Neuronal stem cell (in vitro differentiated cells): Measurements from ENCODE around the gene CEMIP.

Experiments
- DNase-seq: peaks from one replicate; pipeline ENCODE4 v3.0.0-alpha.2; 2013; ENCODE audit warnings: low spot score
- H2AFZ ChIP-seq: one replicate; pipeline ENCODE4 v1.6.1; 2013; ENCODE audit warnings: mild to moderate bottlenecking, low read length, inconsistent platforms
- H2AK5ac ChIP-seq: 2 replicates; pipeline ENCODE4 v1.6.1; 2013; ENCODE audit warnings: low read depth, mild to moderate bottlenecking, inconsistent platforms, low read length, moderate library complexity, mixed read lengths
- H2BK120ac ChIP-seq: 2 replicates; pipeline ENCODE4 v1.6.1; 2013; ENCODE audit warnings: low read depth, mild to moderate bottlenecking, inconsistent platforms, low read length, moderate library complexity, mixed read lengths
- H2BK12ac ChIP-seq: one replicate; pipeline ENCODE4 v1.6.1; 2013; ENCODE audit warnings: low read length, inconsistent platforms
- H2BK15ac ChIP-seq: 2 replicates; pipeline ENCODE4 v1.6.1; 2013; ENCODE audit warnings: mild to moderate bottlenecking, low read length, inconsistent platforms, mixed read lengths
- H2BK5ac ChIP-seq: one replicate; pipeline ENCODE4 v1.6.1; 2013; ENCODE audit warnings: inconsistent platforms, mild to moderate bottlenecking, low read length, moderate library complexity
- H3K14ac ChIP-seq: one replicate; pipeline ENCODE4 v1.6.1; 2013; ENCODE audit warnings: low read length, inconsistent platforms
- H3K18ac ChIP-seq: 2 replicates; pipeline ENCODE4 v1.6.1; 2013; ENCODE audit warnings: low read length, inconsistent platforms
- H3K23ac ChIP-seq: 2 replicates; pipeline ENCODE4 v1.6.1; 2013; ENCODE audit warnings: low read depth, mild to moderate bottlenecking, mixed read lengths, low read length, inconsistent platforms; ENCODE audit not compliant: poor library complexity
- H3K27ac ChIP-seq: replicated peaks from 3 replicates; pipeline ENCODE4 v1.5.1; 2013; ENCODE audit warnings: low read length, inconsistent platforms
- H3K27me3 ChIP-seq, 3 experiments: 2 replicates each; pipeline ENCODE4 v1.6.1; 2013; ENCODE audit warnings: low read length in 3 of 3, mild to moderate bottlenecking in 2 of 3, inconsistent platforms in 1 of 3, low read depth in 1 of 3, mixed read lengths in 1 of 3, moderate library complexity in 1 of 3; ENCODE audit not compliant: control insufficient read depth in 3 of 3, insufficient read depth in 3 of 3
- H3K36me3 ChIP-seq, 2 donors: replicated peaks in 1 of 2; 2 replicates each; pipeline ENCODE4 v1.6.1; 2013; ENCODE audit warnings: low read length in 2 of 2; ENCODE audit not compliant: control insufficient read depth in 2 of 2, insufficient read depth in 2 of 2
- H3K4ac ChIP-seq: 2 replicates; pipeline ENCODE4 v1.6.1; 2013; ENCODE audit warnings: inconsistent platforms, mild to moderate bottlenecking, low read length, moderate library complexity
- H3K4me1 ChIP-seq, 2 donors: 1 replicate in 1 of 2; 2 replicates in 1 of 2; pipeline ENCODE4 v1.6.1; 2013; ENCODE audit warnings: low read length in 2 of 2, low read depth in 1 of 2; ENCODE audit not compliant: control insufficient read depth in 2 of 2, insufficient read depth in 1 of 2
- H3K4me2 ChIP-seq: one replicate; pipeline ENCODE4 v1.6.1; 2013; ENCODE audit warnings: mild to moderate bottlenecking, low read length, inconsistent platforms; ENCODE audit not compliant: insufficient read depth, poor library complexity, severe bottlenecking
- H3K4me3 ChIP-seq, 2 donors: 2 replicates each; pipeline ENCODE4 v1.5.1; 2013; ENCODE audit warnings: low read length in 2 of 2, mild to moderate bottlenecking in 2 of 2, inconsistent platforms in 1 of 2, moderate library complexity in 1 of 2
- H3K79me1 ChIP-seq: one replicate; pipeline ENCODE4 v1.6.1; 2013; ENCODE audit warnings: low read depth, mild to moderate bottlenecking, inconsistent platforms, low read length, moderate library complexity
- H3K9ac ChIP-seq: one replicate; pipeline ENCODE4 v1.6.1; 2013; ENCODE audit warnings: mild to moderate bottlenecking, low read depth, low read length, inconsistent platforms; ENCODE audit not compliant: poor library complexity
- H3K9me3 ChIP-seq, 2 donors: replicated peaks in 1 of 2; 2 replicates each; pipeline versions ENCODE3 to v1.6.1; 2013; ENCODE audit warnings: low read length in 2 of 2, mild to moderate bottlenecking in 2 of 2, inconsistent platforms in 1 of 2, low read depth in 1 of 2, mixed read lengths in 1 of 2, moderate library complexity in 1 of 2; ENCODE audit not compliant: control insufficient read depth in 2 of 2, insufficient read depth in 1 of 2
- H4K8ac ChIP-seq: one replicate; pipeline ENCODE4 v1.6.1; 2013; ENCODE audit warnings: low read depth, mild to moderate bottlenecking, inconsistent platforms, low read length, moderate library complexity
- H4K91ac ChIP-seq: one replicate; pipeline ENCODE4 v1.6.1; 2013; ENCODE audit warnings: low read length, low read depth, mild to moderate bottlenecking, inconsistent platforms; ENCODE audit not compliant: poor library complexity
- WGBS, 2 donors: extraction: QIAGEN DNeasy Blood & Tissue Kit; methylation state at CpG; one replicate each; pipeline ENCODE4 v1.1.7; 2013; ENCODE audit warnings: missing lambda C conversion rate in 2 of 2, mixed read lengths in 1 of 2; ENCODE audit not compliant: insufficient read length in 2 of 2, insufficient replicate concordance in 1 of 2; ENCODE audit errors: extremely low coverage in 2 of 2; 5-methylcytosine and 5-hydroxymethylcytosine counted together

CEMIP gene

DNA sequence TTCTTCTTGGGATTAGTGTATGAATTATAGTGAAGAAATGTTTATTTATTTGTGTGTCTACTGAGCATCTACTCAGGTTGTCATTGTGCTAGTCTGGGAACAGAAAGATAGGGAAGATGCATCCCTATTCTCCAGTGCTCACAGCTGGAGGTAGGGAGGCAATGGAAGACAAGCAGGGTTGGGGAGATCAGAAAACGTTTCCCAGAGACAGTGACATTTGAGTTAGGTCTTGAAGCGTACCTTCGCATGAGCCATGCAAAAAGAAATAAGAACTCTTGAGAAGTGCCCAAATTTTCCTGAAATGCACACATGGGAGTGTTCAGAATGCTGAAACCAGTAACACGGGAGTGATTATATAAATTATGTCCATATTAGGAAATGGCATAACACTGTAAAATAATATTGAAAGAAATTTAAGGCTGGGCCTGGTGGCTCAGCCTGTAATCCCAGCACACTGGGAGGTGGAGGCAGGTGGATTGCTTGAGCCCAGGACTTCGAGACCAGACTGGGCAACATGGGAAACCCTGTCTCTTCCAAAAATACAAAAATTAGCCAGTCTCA lies 5.3 kb upstream of the CEMIP start:
- H2AFZ ChIP-seq, result no peak overlapping the region
- H3K4me1 ChIP-seq, result peaks cover 0 to 4% of the 10 kb centered on the region in 2 donors
- H2AK5ac ChIP-seq, result no peak overlapping the region
- H4K8ac ChIP-seq, result no peak overlapping the region
- H3K27ac ChIP-seq, result no peak overlapping the region
- H3K27me3 ChIP-seq, result peaks cover 0 to 14% (median 10%) of the 10 kb centered on the region in 3 experiments
- H3K4ac ChIP-seq, result no peak overlapping the region
- no peak overlapping the region for H3K18ac ChIP-seq
- H3K9ac ChIP-seq, result no peak overlapping the region
- no peak overlapping the region for H2BK15ac ChIP-seq
- H3K36me3 ChIP-seq, result no peaks in the 10 kb centered on the region
- H3K4me2 ChIP-seq, result no peak overlapping the region
- no peak overlapping the region for H2BK12ac ChIP-seq
- no peak overlapping the region for H3K4me3 ChIP-seq
- no peak overlapping the region for H2BK5ac ChIP-seq
- H3K79me1 ChIP-seq, result no peaks in the 10 kb centered on the region
- H3K9me3 ChIP-seq, result no peaks in the 10 kb centered on the region
- no peak overlapping the region for H2BK120ac ChIP-seq
- no peak overlapping the region for H4K91ac ChIP-seq
- no peak for DNase-seq
- H3K14ac ChIP-seq, result no peak overlapping the region
- no peak overlapping the region for H3K23ac ChIP-seq
- no CpG with 5 or more reads among the region's 5 CpGs for WGBS, 2 donors

DNA sequence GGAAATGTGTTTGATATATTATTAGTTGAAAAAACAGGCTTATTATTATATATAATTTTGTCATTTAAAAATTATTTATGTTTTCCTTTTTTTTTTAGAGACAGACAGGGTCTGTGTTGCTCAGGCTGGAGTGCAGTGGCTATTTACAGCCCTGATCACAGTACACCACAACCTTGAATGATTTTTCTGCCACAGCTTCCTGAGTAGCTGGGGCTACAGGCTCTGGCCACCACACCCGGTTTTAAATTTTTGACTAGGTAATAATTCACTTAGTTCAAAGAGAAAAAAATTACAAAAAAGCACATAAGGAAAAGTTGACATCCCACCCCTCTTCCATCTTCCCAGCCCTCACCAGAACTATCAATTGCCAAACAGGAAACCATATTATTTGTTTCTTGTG lies 4.7 kb upstream of the CEMIP start:
- H2BK12ac ChIP-seq, result no peak overlapping the region
- no peaks in the 10 kb centered on the region for H3K9me3 ChIP-seq
- H4K91ac ChIP-seq, result no peak overlapping the region
- H2AFZ ChIP-seq, result no peak overlapping the region
- no peak overlapping the region for H3K4ac ChIP-seq
- no peak overlapping the region for H2BK120ac ChIP-seq
- DNase-seq, result no peak
- H3K23ac ChIP-seq, result no peak overlapping the region
- no peak overlapping the region for H3K18ac ChIP-seq
- H2BK5ac ChIP-seq, result no peak overlapping the region
- no CpG with 5 or more reads among the region's 1 CpG for WGBS, 2 donors
- no peak overlapping the region for H3K14ac ChIP-seq
- H2AK5ac ChIP-seq, result no peak overlapping the region
- no peak overlapping the region for H3K4me3 ChIP-seq
- no peak overlapping the region for H3K27ac ChIP-seq
- H3K9ac ChIP-seq, result no peak overlapping the region
- H3K4me1 ChIP-seq, result peaks cover under 1 to 3% of the 10 kb centered on the region in 2 donors
- peaks cover 1 to 17% (median 12%) of the 10 kb centered on the region in 3 experiments for H3K27me3 ChIP-seq
- no peak overlapping the region for H2BK15ac ChIP-seq
- H3K36me3 ChIP-seq, result no peaks in the 10 kb centered on the region
- H3K79me1 ChIP-seq, result peaks cover under 1% of the 10 kb centered on the region
- H3K4me2 ChIP-seq, result no peak overlapping the region
- H4K8ac ChIP-seq, result no peak overlapping the region

DNA sequence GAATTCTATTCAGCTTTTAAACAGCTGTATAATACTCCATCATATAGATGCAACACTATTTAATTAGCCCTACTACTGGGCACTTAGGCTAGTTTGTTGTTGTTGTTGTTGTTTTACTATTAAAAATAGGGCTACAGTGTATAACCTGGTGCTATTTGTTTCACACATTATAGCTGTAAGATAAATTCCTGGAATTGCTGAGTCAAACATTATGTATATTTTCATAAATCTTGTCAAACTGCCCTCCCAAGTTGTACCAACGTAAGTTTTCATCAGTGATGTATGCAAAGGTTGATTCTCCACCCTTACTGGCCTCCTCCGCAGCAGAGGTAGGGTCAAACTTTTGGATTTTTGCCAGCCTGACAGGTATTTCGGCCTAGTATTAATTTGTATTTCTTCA lies 3.8 kb upstream of the CEMIP start:
- H3K4me3 ChIP-seq, result no peak overlapping the region
- no peak overlapping the region for H2BK5ac ChIP-seq
- no peak overlapping the region for H2BK12ac ChIP-seq
- no CpG with 5 or more reads among the region's 3 CpGs for WGBS, 2 donors
- no peaks in the 10 kb centered on the region for H3K36me3 ChIP-seq
- no peak overlapping the region for H3K18ac ChIP-seq
- peaks cover 2% of the 10 kb centered on the region for H3K79me1 ChIP-seq
- no peak overlapping the region for H2AK5ac ChIP-seq
- H3K27ac ChIP-seq, result no peak overlapping the region
- H3K4me1 ChIP-seq, result peaks cover 8 to 10% of the 10 kb centered on the region in 2 donors
- H3K23ac ChIP-seq, result no peak overlapping the region
- no peak overlapping the region for H2AFZ ChIP-seq
- no peak overlapping the region for H3K4me2 ChIP-seq
- H3K14ac ChIP-seq, result no peak overlapping the region
- H3K9ac ChIP-seq, result no peak overlapping the region
- H2BK120ac ChIP-seq, result no peak overlapping the region
- no peak overlapping the region for H3K4ac ChIP-seq
- H3K9me3 ChIP-seq, result no peaks in the 10 kb centered on the region
- H3K27me3 ChIP-seq, result peaks cover 9 to 25% (median 21%) of the 10 kb centered on the region in 3 experiments
- no peak for DNase-seq
- H2BK15ac ChIP-seq, result no peak overlapping the region
- no peak overlapping the region for H4K8ac ChIP-seq
- H4K91ac ChIP-seq, result no peak overlapping the region

DNA sequence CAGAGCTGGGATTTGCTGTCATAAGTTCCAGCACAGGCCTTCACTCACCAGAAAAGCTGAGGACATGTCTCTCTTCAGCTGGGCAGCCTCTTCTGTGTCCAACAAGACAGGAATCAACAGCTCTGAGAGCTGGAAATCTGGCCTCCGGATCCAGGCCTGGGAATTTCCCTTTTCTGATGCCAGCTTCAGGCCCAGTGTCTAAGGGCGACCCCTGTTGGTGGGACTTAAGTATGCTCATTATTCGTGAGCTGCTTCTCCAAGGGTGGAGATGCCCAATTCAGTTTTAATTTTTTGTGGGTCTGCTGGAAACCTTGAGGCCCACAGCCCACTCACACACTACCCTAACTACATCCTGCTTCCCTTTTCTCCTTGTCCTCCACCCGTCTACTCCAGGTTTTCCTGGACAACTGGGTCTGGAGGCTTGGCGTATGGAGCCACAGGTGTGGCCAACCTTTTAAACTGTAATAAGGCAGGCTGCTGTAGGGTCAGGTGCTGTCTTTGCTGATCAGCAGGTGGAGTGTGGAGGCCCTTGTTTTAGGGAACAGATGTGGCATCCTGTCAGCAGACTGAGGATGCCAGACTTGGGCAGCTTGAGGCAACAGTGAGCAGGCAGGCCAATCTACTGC lies 2.6 kb upstream of the CEMIP start:
- Histone ChIP-seq H3K4ac (no peak overlapping the region), H3K9me3 (no peaks in the 10 kb centered on the region), H3K36me3 (no peaks in the 10 kb centered on the region), H2BK12ac (no peak overlapping the region), H2BK120ac (no peak overlapping the region), H3K14ac (no peak overlapping the region), H4K91ac (no peak overlapping the region), H3K27ac (no peak overlapping the region), H2AFZ (peak overlapping the region; percentile 85), H2AK5ac (no peak overlapping the region), H3K4me1 (peaks cover 9 to 15% of the 10 kb centered on the region in 2 donors), H3K4me2 (no peak overlapping the region), H2BK5ac (no peak overlapping the region), H3K23ac (no peak overlapping the region), H4K8ac (no peak overlapping the region), H3K18ac (no peak overlapping the region), H3K4me3 (no peak overlapping the region), H3K9ac (no peak overlapping the region), H3K27me3 (peaks cover 9 to 37% (median 26%) of the 10 kb centered on the region in 3 experiments), H3K79me1 (peaks cover 2% of the 10 kb centered on the region), H2BK15ac (no peak overlapping the region)
- no CpG with 5 or more reads among the region's 5 CpGs for WGBS, 2 donors
- peak; percentile 67 for DNase-seq
